EH (cell line): ENCODE data around the gene GPR162.
A peak's percentile ranks its signal among the peaks of the same experiment; 100 is the strongest.
"Not testable (repeated sequence)": the region's sequence is repeated elsewhere in the genome, so short reads cannot be mapped to it uniquely, and the experiment has no call there.

Source experiments
- DNase-seq: peaks from one replicate; pipeline ENCODE4 v3.0.0-alpha.2; 2015; ENCODE audit warnings: low read depth

GPR162 gene

GRCh38 chr12:6854036-6854435 is 32.4 kb downstream of the GPR162 start:
- no peak for DNase-seq

GRCh38 chr12:6855322-6855721 is 33.7 kb downstream of the GPR162 start:
- no peak for DNase-seq

GRCh38 chr12:6858799-6859198 is 37.2 kb downstream of the GPR162 start:
- no peak for DNase-seq

- DNase-seq: no peak
These were observed 38.5 kb downstream of the GPR162 start for GRCh38 chr12:6860116-6860515.

- no peak for DNase-seq
These were observed 39.3 kb downstream of the GPR162 start for GRCh38 chr12:6860942-6861341.

- no peak for DNase-seq
These were observed 39.8 kb downstream of the GPR162 start for GRCh38 chr12:6861391-6861790.

GRCh38 chr12:6863033-6863432 is 41.4 kb downstream of the GPR162 start:
- DNase-seq: no peak

GRCh38 chr12:6863586-6864321 is 42.1 kb downstream of the GPR162 start:
- peak; percentile 28 for DNase-seq

GRCh38 chr12:6865307-6865706 is 43.7 kb downstream of the GPR162 start:
- not testable (repeated sequence) for DNase-seq

GRCh38 chr12:6866163-6866919 is 44.7 kb downstream of the GPR162 start:
- DNase-seq: no peak

GRCh38 chr12:6866920-6867412 is 45.3 kb downstream of the GPR162 start:
- no peak for DNase-seq

GRCh38 chr12:6867413-6868210 is 46.0 kb downstream of the GPR162 start, which contains the start of gene TPI1:
Gene TPI1, plus strand, starts transcription at chr12:6867531. Its CDS starts 36 bp downstream, at chr12:6867567.
- DNase-seq: peak; percentile 84

GRCh38 chr12:6868211-6869048 is 46.8 kb downstream of the GPR162 start:
- peak; percentile 41 for DNase-seq

GRCh38 chr12:6869049-6870021 is 47.7 kb downstream of the GPR162 start:
- peak; percentile 76 for DNase-seq

- peak; percentile 38 for DNase-seq
These were observed 48.7 kb downstream of the GPR162 start for GRCh38 chr12:6870304-6870703.

GRCh38 chr12:6871052-6871957 is 49.7 kb downstream of the GPR162 start:
- peak; percentile 52 for DNase-seq

- peak; percentile 77 for DNase-seq
These were observed 50.7 kb downstream of the GPR162 start for GRCh38 chr12:6872073-6873048.
